ENCODE measurements around the gene MRFAP1L1. TPM values are rescaled to one million over a fixed set of nuclear protein-coding genes. Genes with fewer than 3 reads are reported as not detected.

The MRFAP1L1 gene
- total and polyA plus RNA-seq, 2 donors (not counting 1 experiment from before 2014, with no cell fraction given): 12.5 to 57.2 TPM

DNA sequence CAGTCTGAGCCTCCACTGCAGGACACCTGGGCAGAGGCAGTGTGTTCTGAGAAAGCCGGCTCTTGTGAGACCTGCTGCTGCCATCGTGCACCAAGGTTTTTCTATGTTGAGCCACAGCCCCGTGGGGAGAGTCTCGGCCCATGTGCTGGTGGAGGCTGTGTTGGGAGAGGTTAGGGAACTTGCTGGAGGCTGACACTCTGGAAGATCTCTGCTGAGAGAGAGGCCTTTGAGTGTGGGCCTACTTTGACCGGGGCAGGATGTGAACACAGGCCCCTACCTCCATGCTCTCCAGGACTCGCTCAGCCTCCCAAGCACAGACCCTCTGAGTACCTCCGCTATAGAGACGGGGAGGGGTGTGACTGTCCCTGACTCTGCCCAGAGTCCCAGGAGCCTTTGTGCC lies 17.3 kb downstream of the MRFAP1L1 start:
- H3K27me3 ChIP-seq (replicated peaks in 1 of 4; ENCODE audit: control extremely low read depth in 1 of 4, control insufficient read depth in 3 of 4, insufficient read depth in 4 of 4, low read length in 3 of 4): peaks cover 0 to 21% (median 0%) of the 10 kb centered on the region in 4 experiments
- DNase-seq: no peak
- H3K9me3 Mint-ChIP-seq (ENCODE audit: insufficient read depth): no peaks in the 10 kb centered on the region
- no peak overlapping the region for H3K27ac Mint-ChIP-seq
- H3K4me1 Mint-ChIP-seq: peaks cover 3% of the 10 kb centered on the region
- H3K27ac ChIP-seq (ENCODE audit: low read length in 2 of 2): no peak overlapping the region
- H3K4me2 ChIP-seq (replicated peaks; ENCODE audit: low read depth, low read length, poor library complexity, severe bottlenecking): no peak overlapping the region
- no peak for ATAC-seq (ENCODE audit: low read depth)
- no peaks in the 10 kb centered on the region for H4K20me1 ChIP-seq (ENCODE audit: control insufficient read depth, insufficient read depth, low read length, poor library complexity, severe bottlenecking)
- H3K79me2 ChIP-seq (ENCODE audit: control insufficient read depth, insufficient read depth, low read length): no peaks in the 10 kb centered on the region
- H2AFZ ChIP-seq (ENCODE audit: insufficient read depth, low read depth, low read length, poor library complexity, severe bottlenecking): no peak overlapping the region
- H3K36me3 ChIP-seq (replicated peaks in 1 of 2; ENCODE audit: control extremely low read depth in 1 of 2, control insufficient read depth in 1 of 2, extremely low read depth in 1 of 2, insufficient read depth in 2 of 2, low read length in 1 of 2): peaks cover 0 to 3% of the 10 kb centered on the region in 2 experiments
- no peaks in the 10 kb centered on the region for H3K27me3 Mint-ChIP-seq
- TF ChIP-seq EZH2 (IDR thresholded peaks at IDR 0.05; ENCODE audit: borderline replicate concordance, insufficient read depth, low read depth, low read length, poor library complexity, severe bottlenecking): no peak
- TF ChIP-seq, protein P1, sequence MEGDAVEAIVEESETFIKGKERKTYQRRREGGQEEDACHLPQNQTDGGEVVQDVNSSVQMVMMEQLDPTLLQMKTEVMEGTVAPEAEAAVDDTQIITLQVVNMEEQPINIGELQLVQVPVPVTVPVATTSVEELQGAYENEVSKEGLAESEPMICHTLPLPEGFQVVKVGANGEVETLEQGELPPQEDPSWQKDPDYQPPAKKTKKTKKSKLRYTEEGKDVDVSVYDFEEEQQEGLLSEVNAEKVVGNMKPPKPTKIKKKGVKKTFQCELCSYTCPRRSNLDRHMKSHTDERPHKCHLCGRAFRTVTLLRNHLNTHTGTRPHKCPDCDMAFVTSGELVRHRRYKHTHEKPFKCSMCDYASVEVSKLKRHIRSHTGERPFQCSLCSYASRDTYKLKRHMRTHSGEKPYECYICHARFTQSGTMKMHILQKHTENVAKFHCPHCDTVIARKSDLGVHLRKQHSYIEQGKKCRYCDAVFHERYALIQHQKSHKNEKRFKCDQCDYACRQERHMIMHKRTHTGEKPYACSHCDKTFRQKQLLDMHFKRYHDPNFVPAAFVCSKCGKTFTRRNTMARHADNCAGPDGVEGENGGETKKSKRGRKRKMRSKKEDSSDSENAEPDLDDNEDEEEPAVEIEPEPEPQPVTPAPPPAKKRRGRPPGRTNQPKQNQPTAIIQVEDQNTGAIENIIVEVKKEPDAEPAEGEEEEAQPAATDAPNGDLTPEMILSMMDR (IDR thresholded peaks at IDR 0.05): no peak
- intact Hi-C loops (cut with micrococcal nuclease): no loop called here
- POLR2A ChIA-PET: no interaction called here
- H3K4me1 ChIP-seq (ENCODE audit: control insufficient read depth in 2 of 2, insufficient read depth in 2 of 2, low read length in 2 of 2): no peaks in the 10 kb centered on the region
- H3K9ac ChIP-seq (ENCODE audit: low read length): no peak overlapping the region
- no peaks in the 10 kb centered on the region for H3K9me3 ChIP-seq (ENCODE audit: control extremely low read depth in 1 of 3, control insufficient read depth in 2 of 3, insufficient read depth in 1 of 3, low read length in 2 of 3)
- CTCF ChIA-PET: no interaction called here
- no peak overlapping the region for H3K4me3 Mint-ChIP-seq
- 95% methylated on average over 4 of the region's 8 CpGs for WGBS (ENCODE audit: insufficient coverage)
- H3K4me3 ChIP-seq (ENCODE audit: control extremely low read depth in 1 of 5, extremely low read depth in 1 of 5, insufficient read depth in 1 of 5, low read depth in 2 of 5, low read length in 4 of 5): no peak overlapping the region

DNA sequence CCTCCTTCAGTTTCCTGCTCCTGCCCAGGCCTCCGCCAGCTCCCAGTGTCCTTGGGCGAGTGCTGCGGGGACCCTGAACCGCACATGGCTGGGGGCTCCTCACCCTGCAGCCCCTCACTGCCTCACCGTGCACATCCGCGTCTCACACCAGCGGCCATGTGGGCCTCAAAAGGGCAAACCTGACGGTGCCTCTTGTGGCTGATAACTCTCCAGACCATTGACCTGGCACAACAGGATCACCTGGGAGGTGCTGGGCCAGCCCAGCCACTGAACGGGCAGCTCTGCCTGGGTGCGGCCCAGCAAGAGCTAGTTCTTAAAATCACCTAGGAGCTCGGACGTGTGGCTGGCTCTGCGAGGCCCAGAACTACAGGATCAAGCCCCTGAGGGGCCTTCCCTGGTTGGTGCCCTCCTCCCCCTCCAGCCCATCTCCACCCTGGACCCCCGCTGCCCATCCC lies 20.1 kb downstream of the MRFAP1L1 start:
- H2AFZ ChIP-seq (ENCODE audit: insufficient read depth, low read depth, low read length, poor library complexity, severe bottlenecking): no peak overlapping the region
- ChIA-PET CTCF (no interaction called here), POLR2A (no interaction called here)
- no peaks in the 10 kb centered on the region for H3K4me1 ChIP-seq (ENCODE audit: control insufficient read depth in 2 of 2, insufficient read depth in 2 of 2, low read length in 2 of 2)
- Mint-ChIP-seq H3K9me3 (ENCODE audit: insufficient read depth) (no peaks in the 10 kb centered on the region), H3K27ac (no peak overlapping the region), H3K27me3 (peaks cover 4% of the 10 kb centered on the region), H3K4me3 (no peak overlapping the region), H3K4me1 (no peaks in the 10 kb centered on the region)
- TF ChIP-seq EZH2 (IDR thresholded peaks at IDR 0.05; ENCODE audit: borderline replicate concordance, insufficient read depth, low read depth, low read length, poor library complexity, severe bottlenecking): no peak
- TF ChIP-seq, protein P1 (IDR thresholded peaks at IDR 0.05): no peak
- H3K9me3 ChIP-seq (ENCODE audit: control extremely low read depth in 1 of 3, control insufficient read depth in 2 of 3, insufficient read depth in 1 of 3, low read length in 2 of 3): no peaks in the 10 kb centered on the region
- no peak overlapping the region for H3K4me3 ChIP-seq (ENCODE audit: control extremely low read depth in 1 of 5, extremely low read depth in 1 of 5, insufficient read depth in 1 of 5, low read depth in 2 of 5, low read length in 4 of 5)
- DNase-seq (no peak), ATAC-seq (ENCODE audit: low read depth) (no peak)
- peaks cover 0 to 21% (median 0%) of the 10 kb centered on the region in 4 experiments for H3K27me3 ChIP-seq (replicated peaks in 1 of 4; ENCODE audit: control extremely low read depth in 1 of 4, control insufficient read depth in 3 of 4, insufficient read depth in 4 of 4, low read length in 3 of 4)
- no peak overlapping the region for H3K9ac ChIP-seq (ENCODE audit: low read length)
- no peak overlapping the region for H3K4me2 ChIP-seq (replicated peaks; ENCODE audit: low read depth, low read length, poor library complexity, severe bottlenecking)
- no peak overlapping the region for H3K27ac ChIP-seq (ENCODE audit: low read length in 2 of 2)
- H3K79me2 ChIP-seq (ENCODE audit: control insufficient read depth, insufficient read depth, low read length): no peaks in the 10 kb centered on the region
- H4K20me1 ChIP-seq (ENCODE audit: control insufficient read depth, insufficient read depth, low read length, poor library complexity, severe bottlenecking): no peaks in the 10 kb centered on the region
- 88% methylated on average over 15 of the region's 15 CpGs for WGBS (ENCODE audit: insufficient coverage)
- no peaks in the 10 kb centered on the region for H3K36me3 ChIP-seq (replicated peaks in 1 of 2; ENCODE audit: control extremely low read depth in 1 of 2, control insufficient read depth in 1 of 2, extremely low read depth in 1 of 2, insufficient read depth in 2 of 2, low read length in 1 of 2)
- intact Hi-C loops (cut with micrococcal nuclease): no loop called here
